GM21528 (cell line): Measurements from ENCODE around the gene TAF5L.

Source experiments
- ATAC-seq: cut with Tn5 transposase; IDR thresholded peaks from one replicate; pipeline ENCODE4 v1.9.1; 2021; ENCODE audit warnings: mild to moderate bottlenecking, moderate library complexity; ENCODE audit not compliant: unreplicated experiment, low FRiP score

TAF5L gene

GRCh38 chr1:229547542-229547941 is 78.4 kb downstream of the TAF5L start:
- ATAC-seq = no peak

- no peak for ATAC-seq
Observed at GRCh38 chr1:229544587-229544986, 81.3 kb downstream of the TAF5L start.
